Endometrial microvascular endothelial cells (primary cell): ENCODE results near the gene ZCCHC4. TPM values are rescaled to one million over a fixed set of nuclear protein-coding genes. Genes with fewer than 3 reads are reported as not detected.
"Not testable (repeated sequence)": the region's sequence is repeated elsewhere in the genome, so short reads cannot be mapped to it uniquely, and the experiment has no call there.

Source experiments
- in situ Hi-C: cut with HindIII; loops from 2 replicates; pipeline ENCODE4 v1.10.0; 2017; ENCODE audit warnings: low sequenced_read_pairs, low pct_unique_long_range_greater_than_20kb; ENCODE audit errors: inconsistent ontology term
- total RNA-seq: library from RNA; depleted of rRNA; stranded (reverse); fragments of >200 nt; gene quantifications from one replicate; pipeline ENCODE4 v1.2.3, GENCODE V29; 2015; ENCODE audit errors: inconsistent ontology term

Gene ZCCHC4
- total RNA-seq, 1 donor from 2014 or later = 9.2 TPM

DNA sequence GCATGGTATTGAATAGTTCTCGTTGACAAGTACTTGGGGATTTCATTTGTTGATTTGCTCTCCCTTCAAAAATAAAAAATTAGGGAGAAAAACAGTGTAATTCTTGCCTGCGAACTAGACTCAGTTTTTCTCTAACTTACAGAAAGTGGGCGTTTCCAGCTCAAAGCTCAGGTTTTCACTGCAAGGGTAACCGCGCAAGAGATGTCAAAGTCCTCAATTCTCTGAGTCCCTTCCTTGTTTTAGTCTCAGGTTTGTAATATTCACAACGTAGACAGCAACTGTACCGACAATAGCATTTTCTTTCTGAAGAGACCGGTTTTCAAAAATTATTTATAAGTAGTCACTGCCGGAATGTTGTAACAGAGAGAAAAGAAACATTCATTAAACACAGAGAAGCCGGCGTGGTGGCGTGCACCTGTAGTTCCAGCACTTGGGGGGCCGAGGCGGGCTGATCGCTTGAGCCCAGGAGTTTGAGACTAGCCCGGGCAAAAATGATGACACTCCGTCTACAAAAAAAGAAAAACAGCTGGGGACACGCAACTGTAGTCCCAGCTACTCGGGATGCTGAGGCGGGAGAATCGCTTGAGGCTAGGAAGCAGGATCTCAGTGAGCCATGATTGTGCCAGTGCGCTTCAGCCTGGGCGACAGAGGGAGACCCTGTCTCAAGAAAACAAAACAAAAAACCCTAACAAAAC lies 774 bp downstream of the ZCCHC4 start:
- in situ Hi-C loops = no loop called here

DNA sequence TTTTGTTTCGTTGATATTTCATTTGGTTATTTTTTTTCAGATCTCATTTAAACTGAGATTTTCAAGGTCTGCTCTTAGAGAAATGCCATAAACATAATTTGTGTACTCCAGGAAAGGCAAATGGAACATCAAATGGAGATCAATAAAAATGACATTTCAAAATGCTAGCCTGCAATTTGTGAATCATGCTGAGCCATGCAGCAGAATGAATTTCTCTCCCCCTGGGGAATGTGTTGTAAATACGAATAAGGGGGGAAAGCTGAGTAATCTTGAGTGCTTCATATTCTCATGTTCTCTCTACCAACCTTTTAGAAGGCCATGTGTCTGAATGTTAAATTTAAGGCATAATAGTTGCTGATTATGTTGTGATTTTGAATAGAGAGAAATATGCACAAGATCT lies 7.8 kb downstream of the ZCCHC4 start:
- in situ Hi-C loops = no loop called here

DNA sequence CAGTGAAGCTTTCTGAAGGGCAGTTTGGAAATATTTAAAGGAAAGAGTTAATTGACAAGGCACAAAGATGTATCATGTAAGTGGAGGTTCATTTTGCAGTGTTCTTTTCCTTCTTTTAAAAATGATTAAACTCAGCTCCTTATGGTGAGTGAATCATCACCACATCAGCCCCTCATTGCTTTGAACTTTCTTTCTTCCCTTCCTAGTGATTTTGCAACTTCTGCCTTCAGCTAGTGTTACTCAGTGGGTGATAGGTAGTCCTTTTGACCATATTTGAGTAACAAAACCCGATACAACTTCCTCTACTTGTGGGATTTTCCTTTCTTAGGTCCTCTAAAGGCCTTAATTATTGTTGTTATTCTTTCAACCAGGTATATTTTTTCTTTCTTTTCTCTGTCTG lies 8.2 kb downstream of the ZCCHC4 start:
- in situ Hi-C loops = no loop called here

DNA sequence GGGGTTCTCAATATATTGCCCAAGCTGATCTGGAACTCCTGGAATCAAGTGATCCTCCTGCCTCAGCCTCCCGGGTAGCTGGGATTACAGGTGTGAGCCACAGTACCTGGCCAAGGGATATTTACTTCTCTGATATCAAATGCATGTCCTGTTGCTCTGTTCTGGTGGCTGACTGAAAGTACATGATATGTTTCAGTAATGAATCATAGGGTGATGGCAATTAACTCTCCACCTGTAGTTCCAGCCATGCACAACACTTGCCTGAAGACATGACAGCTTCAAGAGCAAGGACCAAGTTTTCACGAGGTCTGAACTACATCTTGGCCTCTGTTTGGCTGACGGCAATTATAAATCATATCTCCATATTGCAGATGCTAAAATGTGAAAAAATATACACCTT lies 9.1 kb downstream of the ZCCHC4 start:
- in situ Hi-C loops = no loop called here

DNA sequence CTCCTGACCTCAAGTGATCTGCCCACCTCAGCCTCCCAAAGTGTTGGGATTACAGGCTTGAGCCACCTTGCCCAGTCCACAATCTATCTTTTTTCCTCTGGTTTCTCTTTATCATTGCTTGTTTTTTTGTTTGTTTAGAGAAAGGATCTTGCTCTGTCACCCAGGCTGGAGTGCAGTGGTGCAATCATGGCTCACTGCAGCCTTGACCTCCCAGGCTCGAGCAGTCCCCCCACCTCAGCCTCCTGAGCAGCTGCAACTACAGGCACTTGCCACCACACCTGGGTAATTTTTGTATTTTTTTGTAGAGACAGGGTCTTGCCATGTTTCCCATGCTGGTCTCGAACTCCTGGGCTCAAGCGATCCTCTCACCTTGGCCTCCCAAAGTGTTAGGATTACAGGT lies 15.9 kb downstream of the ZCCHC4 start:
- in situ Hi-C loops = not testable (repeated sequence)

DNA sequence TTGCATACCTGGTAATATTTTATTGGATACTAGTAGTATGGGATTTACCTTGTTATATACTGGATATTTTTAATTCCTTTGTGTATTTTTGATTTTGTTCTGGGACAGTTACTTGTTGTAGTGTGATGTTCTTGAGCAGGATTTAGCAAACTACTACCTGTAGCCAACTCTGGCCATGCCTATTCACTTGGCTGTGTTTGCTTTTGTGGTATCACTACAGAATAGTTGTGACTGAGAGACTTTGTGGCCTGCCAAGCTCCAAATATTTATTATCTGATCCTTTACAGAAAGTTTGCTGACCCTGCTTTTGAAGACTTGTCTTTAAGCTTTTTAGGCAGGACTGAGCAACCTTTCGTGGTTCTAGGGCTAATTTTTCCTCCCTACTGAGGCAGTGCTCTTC lies 17.8 kb downstream of the ZCCHC4 start:
- in situ Hi-C loops = no loop called here

DNA sequence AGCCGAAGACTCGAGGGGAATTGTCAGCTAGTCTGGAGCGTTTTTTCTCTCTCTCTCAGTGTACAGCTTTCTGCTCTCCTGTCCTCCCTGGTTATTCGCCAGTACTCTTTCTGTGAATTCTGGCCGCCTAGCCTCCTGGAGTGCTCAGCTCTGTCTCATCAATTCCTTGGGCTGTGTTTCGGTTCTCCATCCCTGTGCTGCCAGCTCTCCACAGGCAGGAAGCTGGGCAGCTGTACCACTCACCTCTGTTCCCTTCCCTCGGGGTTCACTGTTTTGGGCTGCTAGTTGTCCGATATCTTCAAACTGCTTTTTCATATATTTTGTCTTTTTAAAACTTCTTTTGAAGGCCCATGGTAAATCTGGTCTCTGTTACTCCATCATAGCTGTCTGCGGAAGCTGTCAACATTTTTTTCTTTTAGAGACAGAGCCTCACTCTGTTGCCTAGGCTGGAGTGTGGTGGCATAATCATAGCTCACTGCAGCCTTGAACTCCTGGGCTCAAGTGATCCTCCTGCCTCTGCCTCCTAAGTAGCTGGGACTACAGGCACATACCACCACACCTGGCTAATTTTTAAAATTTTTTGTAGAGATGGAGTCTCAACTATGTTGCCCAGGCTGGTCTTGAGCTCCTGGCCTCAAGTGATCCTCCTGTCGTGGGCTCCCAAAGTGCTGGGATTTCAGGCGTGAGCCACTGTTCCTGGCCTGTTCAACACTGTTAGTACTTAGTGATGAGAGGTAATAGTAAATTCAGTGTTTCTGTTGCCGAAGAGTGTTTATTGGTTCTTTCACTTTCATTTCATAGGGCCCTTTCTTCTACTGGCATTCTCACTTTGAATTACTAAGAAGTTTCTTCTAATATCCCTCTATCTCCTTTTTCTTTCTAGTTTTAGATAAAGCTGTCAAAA lies 18.6 kb downstream of the ZCCHC4 start:
- in situ Hi-C loops = no loop called here

DNA sequence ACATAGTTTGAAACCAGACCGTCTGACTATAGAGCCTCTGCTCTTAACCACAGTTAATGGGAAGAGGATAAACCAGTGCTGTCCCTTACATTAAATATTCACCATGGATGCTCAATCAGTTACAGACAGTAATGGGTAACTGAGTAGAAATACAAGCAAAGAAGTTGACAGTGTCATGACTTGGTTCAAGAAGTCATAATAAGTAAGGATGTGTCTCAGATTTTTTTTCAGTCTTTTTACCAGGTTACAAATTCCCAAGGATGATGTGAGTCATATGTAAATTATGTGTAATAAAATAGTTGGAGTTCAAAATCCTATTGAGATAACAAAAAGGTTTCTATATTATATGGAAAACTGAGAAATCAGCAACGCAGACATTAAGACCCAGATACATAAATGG lies 31.1 kb downstream of the ZCCHC4 start:
- in situ Hi-C loops = no loop called here

DNA sequence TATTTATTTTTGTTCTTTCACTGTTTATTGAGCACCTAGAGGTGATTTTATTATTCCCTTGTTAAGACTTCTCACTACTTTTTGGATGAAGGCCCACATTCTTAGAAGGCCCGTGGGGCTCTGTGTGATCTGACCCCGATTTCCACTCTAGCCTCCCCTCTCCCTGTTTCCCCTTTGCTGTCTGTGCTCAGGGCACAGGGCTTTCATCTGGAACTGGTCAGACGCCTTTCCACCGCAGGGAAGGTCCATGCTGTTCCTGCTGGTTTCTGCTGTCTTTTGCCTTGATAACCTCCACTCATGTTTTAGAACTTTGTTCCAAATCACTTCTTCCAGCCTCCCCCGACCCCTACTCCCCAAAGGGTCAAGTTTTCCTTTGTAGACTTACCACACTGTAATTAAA lies 33.2 kb downstream of the ZCCHC4 start:
- in situ Hi-C loops = no loop called here

DNA sequence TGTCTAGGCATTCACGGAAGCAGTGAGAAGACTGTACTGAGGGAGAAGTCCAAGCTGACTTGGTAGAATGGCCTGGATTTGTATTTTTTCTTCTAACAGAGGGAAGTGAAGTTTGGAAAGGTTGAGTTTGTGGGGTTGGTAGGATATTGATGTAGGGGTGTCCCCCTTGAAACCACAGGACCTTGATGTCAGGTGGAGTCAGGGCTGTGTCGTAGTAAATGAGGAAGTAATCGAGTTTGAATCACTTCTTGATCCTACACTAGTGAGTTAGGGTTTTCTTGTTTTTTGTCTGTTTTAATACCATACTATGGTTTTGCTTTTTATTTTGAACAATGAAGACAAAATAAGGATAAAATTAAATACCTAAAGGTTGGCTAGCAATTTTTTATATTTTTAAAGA lies 34.3 kb downstream of the ZCCHC4 start:
- in situ Hi-C loops = no loop called here

DNA sequence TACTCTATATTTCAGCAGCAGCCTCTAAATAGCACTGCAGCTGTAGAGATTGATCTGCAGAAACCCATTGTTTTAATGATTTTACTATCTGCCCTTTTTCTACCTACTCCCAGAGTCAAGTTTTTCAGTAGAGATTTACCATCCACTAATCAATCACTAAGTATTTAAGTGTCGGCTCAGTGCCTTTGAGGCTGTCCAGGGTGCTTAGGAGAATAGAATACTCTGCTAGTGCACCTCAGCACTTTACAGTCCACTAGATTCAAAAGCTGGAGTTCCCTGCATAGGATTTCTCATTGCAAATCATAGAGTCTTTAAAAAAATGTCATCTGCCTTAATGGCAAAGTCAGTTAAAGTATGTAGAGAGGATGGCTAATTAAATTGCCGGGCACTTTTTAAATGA lies 34.9 kb downstream of the ZCCHC4 start:
- in situ Hi-C loops = no loop called here

DNA sequence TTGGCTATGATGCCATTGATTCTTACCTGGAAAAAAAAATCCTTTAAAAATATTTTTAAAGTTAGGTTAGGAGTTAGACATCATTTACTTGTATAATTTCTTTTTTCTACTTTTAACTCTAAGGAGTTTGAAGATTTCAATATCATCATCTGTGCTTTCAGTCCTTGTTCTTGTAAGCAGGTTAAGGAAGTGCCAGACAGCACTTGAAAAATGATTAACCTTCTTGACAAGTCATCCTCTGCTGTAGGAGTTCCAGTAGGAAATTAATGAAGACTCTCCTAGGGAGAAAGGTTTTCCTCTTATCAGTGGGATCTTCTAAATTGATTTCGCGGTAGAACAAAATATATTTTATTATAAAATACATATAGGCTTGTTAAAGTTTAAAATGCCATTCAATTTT lies 35.4 kb downstream of the ZCCHC4 start:
- in situ Hi-C loops = no loop called here

DNA sequence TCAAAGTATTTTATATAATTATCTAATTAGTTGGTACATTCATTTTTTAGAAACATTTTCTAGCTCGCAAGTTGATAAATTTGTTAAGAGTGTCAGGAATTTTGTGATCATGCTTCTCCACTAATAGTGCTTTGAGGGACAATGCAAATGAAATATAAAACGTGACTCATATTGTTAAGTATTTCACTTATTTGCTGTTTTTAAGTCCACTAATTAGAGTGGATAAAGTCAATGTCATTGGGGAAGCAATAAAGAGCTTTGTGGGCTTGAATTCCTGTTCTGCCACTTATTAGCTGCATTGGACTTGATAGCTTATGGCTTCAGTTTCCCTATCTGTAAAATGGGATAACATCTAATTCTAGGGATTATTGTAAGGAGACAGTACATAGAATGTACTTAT lies 38.0 kb downstream of the ZCCHC4 start:
- in situ Hi-C loops = no loop called here

DNA sequence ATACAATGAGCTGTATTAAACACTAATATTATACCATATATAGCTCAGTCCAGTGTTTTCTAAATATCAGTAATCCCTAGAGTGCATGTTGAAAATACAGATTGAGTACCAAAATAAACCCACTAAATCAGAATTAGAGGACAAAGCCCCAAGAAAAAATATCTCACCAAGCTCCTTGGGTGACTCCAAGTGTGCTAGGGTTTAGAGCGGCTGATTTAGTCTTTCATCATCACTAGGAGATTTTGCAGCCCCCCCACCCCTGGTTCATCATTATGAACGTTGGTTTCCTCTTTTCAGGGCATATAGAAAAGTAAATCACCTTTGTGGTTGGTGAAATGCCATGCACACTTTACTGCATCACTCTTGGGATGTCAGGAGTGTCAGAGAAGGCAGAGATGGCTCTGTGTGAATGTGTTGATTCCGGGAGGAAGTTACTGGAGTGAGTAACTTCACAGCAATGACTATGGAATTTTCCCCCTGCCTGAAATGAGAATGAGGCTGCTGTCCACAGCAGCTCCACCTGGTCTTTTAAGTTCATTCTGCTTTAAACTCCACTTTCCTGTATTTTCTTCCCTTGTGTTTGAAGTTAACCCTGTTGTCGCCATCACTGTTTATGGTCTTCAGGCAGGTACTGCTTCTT lies 39.3 kb downstream of the ZCCHC4 start:
- in situ Hi-C loops = no loop called here

DNA sequence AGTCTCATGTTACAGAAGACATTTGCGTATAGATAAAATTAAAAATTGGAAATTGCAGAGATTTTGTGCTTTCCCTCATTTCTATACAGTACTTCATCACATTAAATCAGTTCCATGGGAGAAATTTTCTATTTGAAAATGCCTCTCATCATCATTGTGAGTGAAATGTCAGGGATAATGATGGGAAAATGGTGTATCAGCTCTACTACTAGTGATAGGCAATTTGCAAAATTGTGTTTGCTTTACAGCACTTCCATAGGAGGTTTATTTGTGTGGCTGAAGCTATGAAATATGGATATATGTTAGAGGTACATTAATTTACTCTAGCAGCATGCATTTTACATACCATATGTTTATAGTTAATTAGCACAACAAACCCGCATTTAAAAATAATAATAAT lies 43.5 kb downstream of the ZCCHC4 start:
- in situ Hi-C loops = no loop called here

DNA sequence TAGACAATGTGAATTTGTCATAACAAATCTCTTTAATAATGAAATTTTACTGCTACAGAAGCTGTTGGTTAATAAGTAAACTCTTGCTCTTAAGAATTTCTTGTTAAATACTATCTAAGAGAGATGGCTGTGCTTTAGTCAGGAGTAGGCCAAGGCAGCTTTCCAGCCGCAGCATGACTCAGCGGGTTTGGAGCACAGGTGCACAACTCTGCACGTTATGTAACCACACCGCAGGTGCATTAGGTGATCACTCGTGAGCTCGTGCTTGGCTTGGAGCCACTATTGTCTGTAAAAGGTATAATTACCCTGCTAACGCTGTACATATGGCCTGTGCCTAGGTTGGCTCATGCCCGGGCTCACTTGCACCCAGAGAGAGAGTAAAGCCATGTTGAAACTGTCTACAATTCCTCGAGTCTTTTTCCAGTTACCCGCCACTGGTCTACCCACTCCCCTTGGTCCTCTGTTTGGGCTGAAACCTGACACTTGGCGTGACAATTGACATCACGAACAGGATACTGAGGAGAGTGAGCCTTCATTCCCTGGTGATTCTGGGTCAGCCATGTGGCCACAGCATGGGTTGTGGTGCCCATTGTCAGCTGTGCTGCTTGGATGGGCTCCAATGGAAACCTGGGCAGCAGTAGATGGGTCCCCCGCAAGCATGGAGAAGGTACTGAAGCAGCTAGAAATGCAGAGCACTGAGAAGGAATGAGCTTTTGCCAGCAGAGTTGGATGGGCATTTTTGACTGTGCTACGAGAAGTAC lies 46.1 kb downstream of the ZCCHC4 start:
- in situ Hi-C loops = no loop called here

DNA sequence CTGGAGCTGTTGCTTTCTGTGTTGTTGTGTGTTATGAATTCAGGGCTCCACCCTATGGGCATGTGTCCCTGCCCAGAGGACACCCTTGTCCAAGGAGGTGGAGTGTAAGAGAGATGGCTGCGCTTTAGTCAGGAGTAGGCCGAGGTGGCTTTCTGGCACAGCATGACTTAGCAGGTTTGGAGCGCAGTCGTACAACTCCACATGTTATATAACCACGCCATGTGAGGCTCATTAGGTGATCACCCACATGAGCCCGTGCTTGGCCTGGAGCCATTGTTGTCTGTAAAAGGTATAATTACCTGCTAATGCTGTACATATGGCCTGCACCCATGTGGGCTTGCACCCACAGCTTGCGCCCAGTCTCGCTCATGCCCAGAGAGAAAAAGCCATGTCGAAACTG lies 48.7 kb downstream of the ZCCHC4 start:
- in situ Hi-C loops = no loop called here

DNA sequence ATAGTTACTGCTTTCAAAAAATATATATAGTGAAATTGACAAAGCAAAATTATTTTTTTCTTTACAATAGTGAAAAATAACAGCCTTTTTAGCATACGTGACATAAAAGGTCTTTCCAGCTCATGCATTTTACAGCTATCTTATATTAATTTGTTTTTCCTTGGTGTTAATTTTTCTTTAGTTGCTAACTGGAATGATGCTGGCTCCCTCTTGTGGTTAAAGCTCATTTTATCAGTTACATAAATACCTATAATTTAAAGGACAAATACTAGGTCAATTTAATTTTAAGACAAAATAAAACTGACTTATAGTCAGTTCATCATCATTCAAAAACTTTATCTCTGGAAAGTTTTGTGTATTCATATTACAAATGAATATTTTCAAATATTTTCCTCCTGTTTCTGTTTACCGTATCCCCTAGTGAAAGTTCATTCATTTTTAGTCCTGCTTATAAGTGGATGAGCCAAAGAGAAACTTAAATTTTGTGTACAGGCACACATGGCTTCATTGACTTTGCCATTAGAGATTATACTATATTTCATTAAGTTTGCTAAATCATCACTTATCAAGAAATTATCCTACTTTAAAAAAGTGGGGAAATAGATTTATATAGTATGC lies 54.5 kb downstream of the ZCCHC4 start:
- in situ Hi-C loops = no loop called here

DNA sequence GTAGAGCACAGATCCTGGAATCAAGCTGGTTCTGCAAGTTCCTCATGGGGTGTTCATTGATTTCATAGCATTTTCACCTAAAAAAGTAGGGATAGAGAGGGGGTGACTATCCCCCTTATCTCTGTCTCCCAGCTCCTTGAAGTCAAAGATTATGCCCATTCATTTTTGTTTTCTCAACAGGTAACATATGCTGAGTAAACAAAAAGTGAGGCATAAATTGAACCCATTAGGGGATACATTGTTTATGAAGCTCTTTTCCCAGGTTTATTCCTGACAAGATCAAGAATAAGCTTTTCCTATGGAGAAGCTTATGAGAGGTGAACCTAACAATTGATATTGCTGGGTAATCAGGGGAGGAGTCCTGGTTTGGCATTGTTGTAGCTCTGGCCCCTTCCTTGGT lies 55.3 kb downstream of the ZCCHC4 start:
- in situ Hi-C loops = no loop called here
